Measurements from ENCODE around the gene OTULINL. TPM values are rescaled to one million over a fixed set of nuclear protein-coding genes. Genes with fewer than 3 reads are reported as not detected.

OTULINL gene
- total RNA-seq, 1 experiment from 2014 or later: 12.3 TPM

GRCh38 chr5:14590949-14591348, 9.4 kb downstream of the OTULINL start:
- no peak overlapping the region for H3K4me3 Mint-ChIP-seq
- ATAC-seq: no peak
- peaks cover 22% of the 10 kb centered on the region for H3K9me3 Mint-ChIP-seq
- ChIA-PET POLR2A (no interaction called here), CTCF (no interaction called here)
- peaks cover 13% of the 10 kb centered on the region for H3K36me3 Mint-ChIP-seq
- no peak overlapping the region for H3K27ac Mint-ChIP-seq
- H3K27me3 Mint-ChIP-seq (ENCODE audit: low read depth): no peaks in the 10 kb centered on the region; the same call in 1 of the 2 replicates
- 0 out of 2 replicates have a peak, but pooled peaks cover 1% of the 10 kb centered on the region for H3K4me1 Mint-ChIP-seq
- DNase-seq (ENCODE audit: low spot score): no peak
- TF ChIP-seq ESRRA (CRISPR knock-in tag; IDR thresholded peaks at IDR 0.05; ENCODE audit: borderline replicate concordance) (no peak), RORB (CRISPR knock-in tag; IDR thresholded peaks at IDR 0.05) (no peak)

- POLR2A ChIA-PET: no interaction called here
Observed at GRCh38 chr5:14591548-14591947, 10.0 kb downstream of the OTULINL start.

More at GRCh38 chr5:14591548-14591947, 10.0 kb downstream of the OTULINL start:
- DNase-seq (ENCODE audit: low spot score): no peak
- ATAC-seq: no peak
- Mint-ChIP-seq H3K4me3 (no peak overlapping the region), H3K4me1 (0 out of 2 replicates have a peak, but pooled peaks cover 4% of the 10 kb centered on the region), H3K9me3 (peaks cover 22% of the 10 kb centered on the region), H3K27ac (no peak overlapping the region), H3K27me3 (ENCODE audit: low read depth) (no peaks in the 10 kb centered on the region; the same call in 1 of the 2 replicates), H3K36me3 (peaks cover 12% of the 10 kb centered on the region)
- TF ChIP-seq JAZF1 (CRISPR knock-in tag; IDR thresholded peaks at IDR 0.05): no peak
- no peak for TF ChIP-seq NR3C1 (CRISPR knock-in tag; conservative IDR thresholded peaks at IDR 0.05; ENCODE audit: low read depth)
- TF ChIP-seq NFATC4 (CRISPR knock-in tag; IDR thresholded peaks at IDR 0.05): no peak
- no peak for TF ChIP-seq RORB (CRISPR knock-in tag; IDR thresholded peaks at IDR 0.05)
- TF ChIP-seq JUN (CRISPR knock-in tag; IDR thresholded peaks at IDR 0.05): no peak
- no peak for TF ChIP-seq ELF4 (CRISPR knock-in tag; IDR thresholded peaks at IDR 0.05; ENCODE audit: low read depth)
- no peak for TF ChIP-seq ZNF219 (CRISPR knock-in tag; IDR thresholded peaks at IDR 0.05; ENCODE audit: borderline replicate concordance)
- TF ChIP-seq FOXK1 (CRISPR knock-in tag; IDR thresholded peaks at IDR 0.05): no peak
- no peak for TF ChIP-seq ARID4B (CRISPR knock-in tag; IDR thresholded peaks at IDR 0.05; ENCODE audit: borderline replicate concordance)
- no peak for TF ChIP-seq ZNF416 (CRISPR knock-in tag; IDR thresholded peaks at IDR 0.05)
- no peak for TF ChIP-seq ZNF532 (CRISPR knock-in tag; IDR thresholded peaks at IDR 0.05; ENCODE audit: borderline replicate concordance)
- TF ChIP-seq CDX4 (CRISPR knock-in tag; IDR thresholded peaks at IDR 0.05; ENCODE audit: borderline replicate concordance): no peak
- TF ChIP-seq NFYB (CRISPR knock-in tag; conservative IDR thresholded peaks at IDR 0.05; ENCODE audit: low read depth): no peak
- no peak for TF ChIP-seq MYBL2 (CRISPR knock-in tag; IDR thresholded peaks at IDR 0.05)
- CTCF ChIA-PET: interaction anchor here (0.7 to 1.0 kb wide), 2 partner anchors 21 to 86 kb away, joined by 3 read pairs; no protein-coding TSS in a partner anchor

All from WTC11 (cell line).